ENCODE data around the gene USB1.

Gene USB1

DNA sequence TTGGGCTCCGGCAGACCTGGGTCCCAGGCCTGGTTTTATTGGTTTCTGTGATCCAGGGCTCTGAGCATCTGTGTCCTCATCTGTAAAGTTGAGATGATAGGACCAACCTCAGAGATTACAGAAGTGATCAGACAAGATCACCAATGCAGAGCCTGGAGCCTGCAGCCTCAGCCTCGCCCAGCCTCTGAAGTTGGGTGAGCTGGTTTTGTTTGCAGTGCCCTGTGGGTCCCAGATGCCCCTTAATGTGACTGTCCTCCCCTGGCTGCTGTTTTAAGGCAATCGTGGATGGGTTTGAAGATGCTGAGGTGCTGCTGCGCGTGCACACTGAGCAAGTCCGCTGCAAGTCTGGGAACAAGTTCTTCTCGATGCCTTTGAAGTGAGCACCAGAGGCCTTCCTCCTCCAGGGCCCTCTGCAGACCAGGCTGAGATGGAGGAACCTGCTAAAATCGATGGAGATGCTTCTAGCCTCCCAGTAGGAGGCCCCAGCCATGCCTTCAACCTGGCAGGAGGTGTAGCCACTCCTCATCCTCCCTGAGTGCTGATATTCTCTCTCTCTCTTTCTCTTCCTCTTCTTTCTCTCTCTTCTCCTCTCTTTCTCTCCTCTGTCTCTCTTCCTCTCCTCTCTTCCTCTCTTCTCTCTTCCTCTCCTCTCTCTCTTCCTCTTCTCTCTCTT, 18.8 kb downstream of the USB1 start:
- H3K4me3 ChIP-seq (ENCODE audit: low read length), result no peak overlapping the region
- TF ChIP-seq CTCF (conservative IDR thresholded peaks at IDR 0.05; ENCODE audit: low read depth, low read length), result no peak
- no peak for DNase-seq (ENCODE audit: low read depth)

- TF ChIP-seq CTCF (conservative IDR thresholded peaks at IDR 0.05; ENCODE audit: low read depth, low read length), result peak; percentile 86
- H3K4me3 ChIP-seq (ENCODE audit: low read length), result no peak overlapping the region
- no peak for DNase-seq (ENCODE audit: low read depth)
Measured at GRCh38 chr16:58020628-58021521, 19.7 kb downstream of the USB1 start.

DNA sequence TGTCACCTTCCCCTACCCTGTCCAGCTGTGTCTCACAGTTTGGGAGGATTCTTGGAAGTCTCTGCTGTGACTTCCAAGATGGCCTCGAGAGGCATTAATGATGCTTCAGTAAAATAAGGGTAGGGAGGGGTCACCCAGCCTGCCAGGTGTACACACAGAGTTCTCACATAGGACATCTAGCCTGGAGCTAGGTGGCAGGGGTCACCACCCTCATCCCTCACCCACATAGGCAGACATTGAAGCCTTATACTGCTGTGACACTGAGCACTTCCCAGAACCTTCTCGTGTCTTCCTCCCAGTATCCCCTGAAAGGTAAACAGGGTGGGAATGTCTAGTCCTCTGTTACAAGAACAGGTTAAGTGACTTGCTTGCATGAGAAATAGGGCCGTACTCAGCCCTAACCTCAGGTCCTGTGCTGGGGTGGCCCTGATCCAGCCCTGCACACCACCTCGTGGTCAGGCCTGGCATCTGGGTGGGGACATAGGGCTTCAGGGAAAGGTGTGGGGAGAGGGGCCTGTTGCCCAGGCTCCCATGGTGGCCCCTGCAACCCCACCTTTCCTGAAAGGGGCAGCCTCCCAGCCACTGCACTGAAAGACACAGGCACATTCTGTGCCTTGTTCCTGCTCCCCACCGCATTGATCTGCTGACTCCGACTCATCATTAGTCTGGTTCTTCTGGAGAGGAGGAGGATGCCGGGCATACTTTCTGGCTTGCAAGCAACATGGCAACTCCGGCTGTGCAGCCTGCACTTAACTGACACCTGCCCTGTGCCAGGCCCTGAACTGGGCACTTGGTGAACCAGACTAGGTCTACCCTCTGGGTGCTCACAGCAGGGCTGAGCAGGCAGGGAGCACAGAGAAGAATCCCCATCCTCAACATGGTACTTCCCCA, 20.7 kb downstream of the USB1 start:
- peak; percentile 47 for DNase-seq (ENCODE audit: low read depth)

GRCh38 chr16:58022601-58023371, 21.6 kb downstream of the USB1 start:
- no peak for DNase-seq (ENCODE audit: low read depth)
- no peak for TF ChIP-seq CTCF (conservative IDR thresholded peaks at IDR 0.05; ENCODE audit: low read depth, low read length)

More for the DNA sequence above, 20.7 kb downstream of the USB1 start:
- TF ChIP-seq CTCF (conservative IDR thresholded peaks at IDR 0.05; ENCODE audit: low read depth, low read length), result no peak
- no peak overlapping the region for H3K4me3 ChIP-seq (ENCODE audit: low read length)

GRCh38 chr16:58024486-58025350, 23.5 kb downstream of the USB1 start:
- DNase-seq (ENCODE audit: low read depth), result no peak
- no peak for TF ChIP-seq CTCF (conservative IDR thresholded peaks at IDR 0.05; ENCODE audit: low read depth, low read length)
- peak overlapping the region; percentile 62 for H3K4me3 ChIP-seq (ENCODE audit: low read length)

More at GRCh38 chr16:58022601-58023371, 21.6 kb downstream of the USB1 start:
- no peak overlapping the region for H3K4me3 ChIP-seq (ENCODE audit: low read length)
